ENCODE data around the gene GET4. TPM values are rescaled to one million over a fixed set of nuclear protein-coding genes. Genes with fewer than 3 reads are reported as not detected.

The GET4 gene
- total RNA-seq, 4 donors from 2014 or later, result 24.6 to 40.8 (median 30.0) TPM

- no peak for DNase-seq
- Histone ChIP-seq H3K27ac (no peak overlapping the region), H3K9me3 (no peaks in the 10 kb centered on the region), H3K27me3 (no peaks in the 10 kb centered on the region), H3K36me3 (peaks cover 0 to 56% of the 10 kb centered on the region in 2 donors), H3K4me3 (no peak overlapping the region), H3K4me1 (no peaks in the 10 kb centered on the region)
- in situ Hi-C loops (cut with MboI; ENCODE audit: low sequenced_read_pairs in 4 of 4) (no loop called here), intact Hi-C loops (cut with DNase I; ENCODE audit: low total_unique reads) (no loop called here)
- no peak for ATAC-seq
- no peak for TF ChIP-seq POLR2A (IDR thresholded peaks at IDR 0.05)
- TF ChIP-seq CTCF (IDR thresholded peaks at IDR 0.05 in 4 of 5, conservative IDR thresholded peaks at IDR 0.05 in 1 of 5), result no peak
These were observed 20.2 kb downstream of the GET4 start for GRCh38 chr7:896346-897075.

- Histone ChIP-seq H3K36me3 (peaks cover 0 to 50% of the 10 kb centered on the region in 2 donors), H3K27ac (no peak overlapping the region), H3K27me3 (no peaks in the 10 kb centered on the region), H3K9me3 (no peaks in the 10 kb centered on the region), H3K4me3 (no peak overlapping the region), H3K4me1 (no peaks in the 10 kb centered on the region)
- intact Hi-C loops (cut with DNase I; ENCODE audit: low total_unique reads), result no loop called here
- TF ChIP-seq POLR2A (IDR thresholded peaks at IDR 0.05) (no peak), CTCF (IDR thresholded peaks at IDR 0.05 in 4 of 5, conservative IDR thresholded peaks at IDR 0.05 in 1 of 5) (no peak)
- no peak for DNase-seq
- no peak for ATAC-seq
- in situ Hi-C loops (cut with MboI; ENCODE audit: low sequenced_read_pairs in 4 of 4), result no loop called here
These were observed 20.7 kb downstream of the GET4 start for GRCh38 chr7:897086-897485.

- ATAC-seq (no peak), DNase-seq (no peak)
- TF ChIP-seq POLR2A (IDR thresholded peaks at IDR 0.05), result no peak
- TF ChIP-seq CTCF (IDR thresholded peaks at IDR 0.05 in 4 of 5, conservative IDR thresholded peaks at IDR 0.05 in 1 of 5), result no peak
- Histone ChIP-seq H3K4me1 (no peaks in the 10 kb centered on the region), H3K36me3 (peaks cover 0 to 42% of the 10 kb centered on the region in 2 donors), H3K27me3 (peaks cover 0 to 6% (median 0%) of the 10 kb centered on the region in 3 donors), H3K9me3 (no peaks in the 10 kb centered on the region), H3K4me3 (no peak overlapping the region), H3K27ac (no peak overlapping the region)
- intact Hi-C loops (cut with DNase I; ENCODE audit: low total_unique reads), result no loop called here
- in situ Hi-C loops (cut with MboI; ENCODE audit: low sequenced_read_pairs in 4 of 4), result no loop called here
These were observed 21.5 kb downstream of the GET4 start for GRCh38 chr7:897771-898376.

- TF ChIP-seq POLR2A (IDR thresholded peaks at IDR 0.05) (no peak), CTCF (IDR thresholded peaks at IDR 0.05 in 4 of 5, conservative IDR thresholded peaks at IDR 0.05 in 1 of 5) (no peak)
- no peaks in the 10 kb centered on the region for H3K4me1 ChIP-seq
- in situ Hi-C loops (cut with MboI; ENCODE audit: low sequenced_read_pairs in 4 of 4) (no loop called here), intact Hi-C loops (cut with DNase I; ENCODE audit: low total_unique reads) (no loop called here)
- H3K9me3 ChIP-seq, result no peaks in the 10 kb centered on the region
- no peak overlapping the region for H3K4me3 ChIP-seq
- H3K27ac ChIP-seq, result no peak overlapping the region
- ATAC-seq (no peak), DNase-seq (no peak)
- peaks cover 0 to 12% (median 1%) of the 10 kb centered on the region in 3 donors for H3K27me3 ChIP-seq
- peaks cover 0 to 39% of the 10 kb centered on the region in 2 donors for H3K36me3 ChIP-seq
These were observed 22.1 kb downstream of the GET4 start for GRCh38 chr7:898460-898854.
